HepG2 (cell line): ENCODE results near the gene LAMB4. TPM values are rescaled to one million over a fixed set of nuclear protein-coding genes. Genes with fewer than 3 reads are reported as not detected.

Experiments
- ATAC-seq: fragments of 200-7000 bp; cut with Tn5 transposase; 3 replicates; pipeline ENCODE4 v1.9.1; 2020; ENCODE audit warnings: mild to moderate bottlenecking, moderate library complexity
- BruUV-seq: library from RNA; stranded (reverse); fragments of 400-500 nt; replicated peaks from 2 replicates; lab custom pipeline; 2021; lab: Mats Ljungman, UMichigan
- CTCF ChIA-PET: fragments of 300-600 bp; formaldehyde crosslinking; extraction: SDS; loops from one replicate; lab custom pipeline; 2021; ENCODE audit warnings: low total read pairs, inconsistent platforms, low intra/inter-chr PET ratio; lab: Yijun Ruan, JAX
- POLR2A ChIA-PET: fragments of 350-600 bp; sonication (Branson Sonifier 250); formaldehyde crosslinking; loops from one replicate; lab custom pipeline; 2020; ENCODE audit warnings: antibody characterized with exemption, inconsistent platforms; lab: Yijun Ruan, JAX
- DNase-seq: peaks from one replicate; pipeline ENCODE4 v3.0.0-alpha.2; 2015; ENCODE audit warnings: low spot score
- FAIRE-seq: peaks from 3 replicates; lab custom pipeline; 2011; peaks lifted over from hg19 to GRCh38; lab: Jason Lieb, UNC
- H2AFZ ChIP-seq: one replicate; pipeline ENCODE4 v1.6.1; 2011; ENCODE audit warnings: low read length, inconsistent platforms
- H3K27ac ChIP-seq: fragments of 300-600 bp; 3 replicates; pipeline ENCODE4 v1.8.0; 2011; ENCODE audit warnings: mixed run types, mild to moderate bottlenecking, mixed read lengths, low read length, inconsistent platforms; ENCODE audit not compliant: insufficient read depth; ENCODE audit errors: extremely low read length
- H3K27me3 ChIP-seq, 2 experiments: fragments of 200-600 bp in 1 of 2; 2 replicates in 1 of 2; 3 replicates in 1 of 2; pipeline versions ENCODE4 v1.6.0 to v1.8.0; 2011; ENCODE audit warnings: low read length in 2 of 2, mild to moderate bottlenecking in 2 of 2, moderate library complexity in 2 of 2, inconsistent platforms in 1 of 2; ENCODE audit not compliant: insufficient read depth in 2 of 2, control insufficient read depth in 1 of 2
- H3K36me3 ChIP-seq, 2 experiments: fragments of 200-600 bp in 1 of 2; replicated peaks in 1 of 2; 2 replicates in 1 of 2; 3 replicates in 1 of 2; pipeline versions ENCODE4 v1.5.1 to v1.8.0; 2011; ENCODE audit warnings: low read length in 2 of 2, inconsistent platforms in 1 of 2; ENCODE audit not compliant: insufficient read depth in 2 of 2, control insufficient read depth in 1 of 2
- H3K4me1 ChIP-seq: 2 replicates; pipeline ENCODE4 v1.5.1; 2012; ENCODE audit warnings: low read length, inconsistent platforms; ENCODE audit not compliant: insufficient read depth
- H3K4me2 ChIP-seq: 2 replicates; pipeline ENCODE4 v1.6.0; 2011; ENCODE audit warnings: low read depth, low read length, inconsistent platforms
- H3K4me3 ChIP-seq, 3 experiments: fragments of 200-600 bp in 1 of 3; sonication (generic), shearing (Covaris generic) in 1 of 3; replicated peaks in 1 of 3; 2 replicates each; pipeline ENCODE4 v1.5.1; 2011 to 2016; ENCODE audit warnings: low read length in 3 of 3, inconsistent platforms in 2 of 3, low read depth in 2 of 3, mild to moderate bottlenecking in 2 of 3, control low read depth in 1 of 3, mixed read lengths in 1 of 3; ENCODE audit not compliant: insufficient read depth in 1 of 3
- H3K79me2 ChIP-seq: one replicate; pipeline ENCODE4 v1.6.1; 2011; ENCODE audit warnings: low read length, inconsistent platforms; ENCODE audit not compliant: insufficient read depth
- H3K9ac ChIP-seq: 2 replicates; pipeline ENCODE4 v1.6.0; 2011; ENCODE audit warnings: mild to moderate bottlenecking, low read depth, low read length, inconsistent platforms; ENCODE audit not compliant: insufficient read depth
- H3K9me3 ChIP-seq: 2 replicates; pipeline ENCODE4 v1.5.1; 2012; ENCODE audit warnings: mild to moderate bottlenecking, low read length
- H4K20me1 ChIP-seq: 2 replicates; pipeline ENCODE4 v1.6.0; 2011; ENCODE audit warnings: inconsistent platforms, mild to moderate bottlenecking, low read length, moderate library complexity; ENCODE audit not compliant: insufficient read depth
- CBX5 ChIP-seq: sonication (generic); formaldehyde crosslinking; IDR thresholded peaks from 2 replicates; pipeline ENCODE4 v1.4.0; 2020; ENCODE audit warnings: missing genetic modification reagents, borderline replicate concordance
- E2F5 ChIP-seq: sonication (generic); formaldehyde crosslinking; conservative IDR thresholded peaks from 2 replicates; pipeline ENCODE4 v1.4.0; 2020; ENCODE audit warnings: missing genetic modification reagents
- KDM5A ChIP-seq: fragments of 200-600 bp; sonication (generic); IDR thresholded peaks from 2 replicates; pipeline ENCODE4 v1.7.0; 2018; ENCODE audit warnings: antibody characterized with exemption, mild to moderate bottlenecking, low read length, borderline replicate concordance
- MED13 ChIP-seq: sonication (generic); formaldehyde crosslinking; IDR thresholded peaks from 2 replicates; pipeline ENCODE4 v1.5.0; 2020; ENCODE audit warnings: missing genetic modification reagents
- MLLT10 ChIP-seq: sonication (generic); formaldehyde crosslinking; IDR thresholded peaks from 2 replicates; pipeline ENCODE4 v1.4.0; 2020; ENCODE audit warnings: missing genetic modification reagents
- MYNN ChIP-seq: sonication (generic); formaldehyde crosslinking; IDR thresholded peaks from 2 replicates; pipeline ENCODE4 v1.4.0; 2020; ENCODE audit warnings: mild to moderate bottlenecking, low read depth, missing genetic modification reagents
- PRPF4 ChIP-seq: fragments of 200-400 bp; formaldehyde crosslinking; IDR thresholded peaks from 2 replicates; pipeline ENCODE4 v1.6.1; 2016; ENCODE audit warnings: low read length, low read depth; ENCODE audit not compliant: poor library complexity, severe bottlenecking
- SMC3 ChIP-seq: IDR thresholded peaks from 2 replicates; pipeline ENCODE4 v1.6.1; 2011; ENCODE audit warnings: low read length, improper control_type of control experiment
- UBTF ChIP-seq: sonication (generic); formaldehyde crosslinking; IDR thresholded peaks from 2 replicates; pipeline ENCODE4 v1.4.0; 2020; ENCODE audit warnings: mild to moderate bottlenecking, missing genetic modification reagents
- ZNF205 ChIP-seq: IDR thresholded peaks from 2 replicates; pipeline ENCODE4 v1.6.1; 2018; ENCODE audit warnings: missing biosample characterization, missing genetic modification reagents
- ZNF460 ChIP-seq: sonication (generic); formaldehyde crosslinking; IDR thresholded peaks from 2 replicates; pipeline ENCODE4 v1.5.1; 2020; ENCODE audit warnings: missing genetic modification reagents, mild to moderate bottlenecking, borderline replicate concordance
- ZNF615 ChIP-seq: sonication (generic); formaldehyde crosslinking; IDR thresholded peaks from 2 replicates; pipeline ENCODE4 v1.5.0; 2020; ENCODE audit warnings: mild to moderate bottlenecking, missing genetic modification reagents, borderline replicate concordance
- WGBS: methylation state at CpG from one replicate; pipeline ENCODE4 v1.1.6; 2017; ENCODE audit warnings: low lambda C conversion rate; 5-methylcytosine and 5-hydroxymethylcytosine counted together
- in situ Hi-C: cut with HindIII; loops from 2 replicates; pipeline ENCODE4 v1.10.0; 2017; ENCODE audit warnings: low pct_unique_long_range_greater_than_20kb; ENCODE audit not compliant: extremely low pct_ligation_motif_present
- intact Hi-C: fragments of 100-400 bp; cut with micrococcal nuclease; formaldehyde crosslinking; loops from one replicate; pipeline ENCODE4 v1.10.0; 2022; ENCODE audit not compliant: unreplicated experiment
- polyA plus RNA-seq, 8 experiments: library from polyadenylated mRNA; depleted of rRNA in 3 of 8; stranded (reverse) in 7 of 8; unstranded in 1 of 8; fragments of >200 nt; fragmentation: Illumina TruSeq in 4 of 8; extraction: Trizol in 4 of 8; gene quantifications; 2 replicates each; pipeline versions ENCODE4 v1.2.1 to v1.2.3, GENCODE V29; 2011 to 2016; ENCODE audit warnings: low read depth in 4 of 8, missing spikeins in 1 of 8, mixed read lengths in 1 of 8; ENCODE audit not compliant: insufficient read depth in 1 of 8
- total RNA-seq, 5 experiments: library from RNA; depleted of rRNA; stranded (reverse); fragments of >200 nt; fragmentation: Illumina TruSeq; extraction: Trizol; gene quantifications; 2 replicates each; pipeline ENCODE4 v1.2.3, GENCODE V29; 2016; ENCODE audit warnings: low read depth in 1 of 5
- TF ChIP-seq, protein P1 (sequence below): IDR thresholded peaks from 2 replicates; pipeline ENCODE4 v1.6.1; 2012; ENCODE audit warnings: low read depth, low read length, improper control_type of control experiment

LAMB4 gene
- total and polyA plus RNA-seq, 2 of the 13 experiments (the other 11 are each of a cell fraction or from before 2014, with no cell fraction given): 0.05 TPM; not detected in 1

DNA sequence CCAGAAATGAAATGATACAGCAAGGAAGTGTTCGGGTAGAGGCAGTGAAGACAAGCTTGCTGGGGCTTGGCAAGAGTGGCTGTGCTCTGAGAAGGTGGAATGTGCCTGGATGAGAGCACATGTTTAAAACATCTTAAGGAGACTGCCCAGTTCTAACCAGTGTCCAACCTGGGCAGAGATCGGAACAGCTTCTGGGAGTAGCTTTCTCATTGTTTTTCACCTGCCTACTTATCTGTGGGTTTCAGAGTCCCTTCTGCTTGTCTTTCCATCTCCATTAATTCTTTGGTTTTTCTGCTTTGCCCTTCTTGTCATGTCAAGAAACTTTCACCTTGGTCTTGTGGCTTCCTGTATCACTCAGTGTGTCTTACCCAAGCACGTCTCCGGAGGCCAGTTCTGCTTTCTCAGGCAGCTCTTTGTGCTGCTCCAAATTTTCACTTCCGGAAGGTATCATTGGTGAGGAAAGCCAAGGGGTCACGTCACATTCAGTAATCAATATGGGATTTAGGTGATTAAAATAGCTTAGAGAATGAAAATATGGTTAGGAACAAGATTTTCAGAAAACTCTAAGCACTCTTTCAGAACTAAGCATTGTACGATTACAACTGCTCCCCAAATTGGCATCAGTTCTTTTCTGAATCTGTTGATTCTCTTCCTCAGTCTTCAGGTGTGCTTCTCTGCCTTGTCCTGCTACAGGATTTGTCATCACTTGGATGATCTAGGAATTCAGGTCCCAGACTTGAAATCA lies 5.5 kb upstream of the LAMB4 start:
- Histone ChIP-seq H3K9ac (no peak overlapping the region), H3K27ac (no peak overlapping the region), H3K9me3 (no peaks in the 10 kb centered on the region), H3K4me1 (no peaks in the 10 kb centered on the region), H4K20me1 (no peaks in the 10 kb centered on the region), H3K4me3 (no peak overlapping the region), H3K79me2 (no peaks in the 10 kb centered on the region), H3K4me2 (no peak overlapping the region), H2AFZ (no peak overlapping the region), H3K27me3 (peaks cover 0 to 6% of the 10 kb centered on the region in 2 experiments; a peak in 2 of 5 replicates), H3K36me3 (no peaks in the 10 kb centered on the region)
- intact Hi-C loops: no loop called here
- FAIRE-seq: no peak
- ChIA-PET CTCF (no interaction called here), POLR2A (no interaction called here)
- DNase-seq: no peak
- 60% methylated on average over 7 of the region's 7 CpGs for WGBS
- TF ChIP-seq MED13 (CRISPR knock-in tag) (no peak), E2F5 (CRISPR knock-in tag) (no peak)
- no peak for ATAC-seq
- in situ Hi-C loops: no loop called here
- BruUV-seq: no TSS peak

- CTCF ChIA-PET: no interaction called here
- TF ChIP-seq UBTF (CRISPR knock-in tag) (no peak), ZNF615 (CRISPR knock-in tag) (no peak), MLLT10 (CRISPR knock-in tag) (no peak), ZNF460 (CRISPR knock-in tag) (no peak), KDM5A (no peak), CBX5 (CRISPR knock-in tag) (no peak), ZNF205 (no peak), MYNN (CRISPR knock-in tag) (no peak), PRPF4 (no peak), SMC3 (no peak)
- TF ChIP-seq, protein P1, sequence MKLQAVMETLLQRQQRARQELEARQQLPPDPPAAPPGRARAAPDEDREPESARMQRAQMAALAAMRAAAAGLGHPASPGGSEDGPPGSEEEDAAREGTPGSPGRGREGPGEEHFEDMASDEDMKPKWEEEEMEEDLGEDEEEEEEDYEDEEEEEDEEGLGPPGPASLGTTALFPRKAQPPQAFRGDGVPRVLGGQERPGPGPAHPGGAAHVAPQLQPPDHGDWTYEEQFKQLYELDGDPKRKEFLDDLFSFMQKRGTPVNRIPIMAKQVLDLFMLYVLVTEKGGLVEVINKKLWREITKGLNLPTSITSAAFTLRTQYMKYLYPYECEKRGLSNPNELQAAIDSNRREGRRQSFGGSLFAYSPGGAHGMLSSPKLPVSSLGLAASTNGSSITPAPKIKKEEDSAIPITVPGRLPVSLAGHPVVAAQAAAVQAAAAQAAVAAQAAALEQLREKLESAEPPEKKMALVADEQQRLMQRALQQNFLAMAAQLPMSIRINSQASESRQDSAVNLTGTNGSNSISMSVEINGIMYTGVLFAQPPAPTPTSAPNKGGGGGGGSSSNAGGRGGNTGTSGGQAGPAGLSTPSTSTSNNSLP: no peak
Observed at GRCh38 chr7:108134486-108134885, 4.3 kb upstream of the LAMB4 start.

More at GRCh38 chr7:108134486-108134885, 4.3 kb upstream of the LAMB4 start:
- Histone ChIP-seq H3K79me2 (no peaks in the 10 kb centered on the region), H3K4me3 (no peak overlapping the region), H3K4me2 (no peak overlapping the region), H2AFZ (no peak overlapping the region), H3K27me3 (peaks cover 0 to 6% of the 10 kb centered on the region in 2 experiments; a peak in 2 of 5 replicates), H3K9ac (no peak overlapping the region), H3K4me1 (no peaks in the 10 kb centered on the region), H4K20me1 (no peaks in the 10 kb centered on the region), H3K27ac (no peak overlapping the region), H3K36me3 (no peaks in the 10 kb centered on the region), H3K9me3 (no peaks in the 10 kb centered on the region)
- BruUV-seq: no TSS peak
- WGBS: 53% methylated on average over 1 of the region's 1 CpG
- no peak for FAIRE-seq
- intact Hi-C loops: no loop called here
- no peak for ATAC-seq
- DNase-seq: no peak
- POLR2A ChIA-PET: no interaction called here
- in situ Hi-C loops: no loop called here
